UCSD-AML1 (cell line): ENCODE measurements around the gene ANGPT4.

Source experiments
- DNase-seq: peaks from one replicate; lab custom pipeline; 2025; ENCODE audit not compliant: unreplicated experiment; lab: John Stamatoyannopoulos, UW

The ANGPT4 gene

DNA sequence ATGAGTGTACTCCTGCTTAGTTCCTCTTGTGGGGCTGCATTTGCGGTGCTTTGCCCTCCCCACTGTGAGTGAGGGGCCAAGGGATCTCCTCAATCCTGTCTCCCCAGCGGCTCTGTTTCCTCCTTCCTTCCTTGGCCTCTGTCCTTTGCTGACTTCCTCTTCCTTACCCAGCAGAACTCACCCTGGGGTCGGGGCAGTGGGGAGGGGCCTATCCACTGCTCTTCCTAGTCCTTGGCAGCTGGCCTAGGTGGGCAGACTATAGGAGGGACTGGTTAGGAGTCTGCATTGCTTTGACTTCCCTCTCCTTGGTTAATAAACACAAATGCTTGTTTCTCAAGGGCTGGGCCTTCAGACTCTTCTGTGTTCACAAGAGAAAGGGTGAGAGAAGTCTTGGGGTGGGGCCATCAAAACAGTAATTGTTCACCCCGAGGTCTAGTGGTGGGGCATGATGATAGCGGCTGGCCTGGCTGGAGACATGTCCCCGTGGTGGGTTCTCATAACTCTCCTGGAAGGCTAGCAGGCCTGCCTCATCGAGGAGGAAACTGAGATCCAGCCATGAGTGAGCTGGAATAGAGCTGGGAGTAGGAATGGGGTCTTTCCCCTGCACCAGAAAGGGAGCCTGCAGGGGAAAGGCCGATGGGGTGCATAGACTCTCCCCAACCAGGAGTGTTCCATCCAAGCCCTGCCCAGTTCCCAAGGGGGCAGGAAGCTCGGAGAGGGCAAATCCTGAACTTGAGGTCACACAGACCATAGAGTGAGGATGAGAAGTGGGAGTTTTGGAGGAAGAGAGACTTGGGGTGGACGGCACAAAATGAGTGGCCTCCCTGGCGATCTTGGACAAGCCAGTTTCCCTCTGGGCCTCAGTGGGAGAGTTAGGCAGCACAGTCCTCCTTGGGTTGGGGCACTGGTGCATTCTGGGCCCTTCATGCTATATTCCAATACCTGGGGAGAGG lies 69.9 kb downstream of the ANGPT4 start:
- DNase-seq = peak; percentile 63

- no peak for DNase-seq
These were observed 70.8 kb downstream of the ANGPT4 start for GRCh38 chr20:845226-845868.

GRCh38 chr20:844473-845225 lies 71.5 kb downstream of the ANGPT4 start:
- peak; percentile 82 for DNase-seq

DNA sequence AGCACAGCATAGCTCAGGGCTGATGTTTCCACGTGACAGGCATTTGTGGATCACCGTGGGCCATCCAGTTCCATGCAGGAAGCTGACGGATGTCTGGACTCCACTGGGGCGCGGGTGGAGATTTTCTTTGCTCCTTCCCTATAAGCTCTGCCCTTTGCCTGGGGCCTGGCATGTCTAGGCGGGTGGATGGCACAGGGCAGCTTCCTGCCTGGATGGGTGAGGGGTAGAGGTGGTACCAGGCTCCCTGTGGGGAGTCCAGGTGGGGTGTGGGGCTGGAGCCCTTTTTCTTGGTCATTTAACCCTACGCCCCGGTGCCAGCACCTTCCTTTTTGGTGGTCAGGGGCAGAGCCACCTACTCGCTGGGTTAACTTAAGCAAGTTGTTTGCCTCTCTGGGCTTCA lies 72.2 kb downstream of the ANGPT4 start:
- DNase-seq = no peak

- no peak for DNase-seq
These were observed 73.6 kb downstream of the ANGPT4 start for GRCh38 chr20:842547-842940.

DNA sequence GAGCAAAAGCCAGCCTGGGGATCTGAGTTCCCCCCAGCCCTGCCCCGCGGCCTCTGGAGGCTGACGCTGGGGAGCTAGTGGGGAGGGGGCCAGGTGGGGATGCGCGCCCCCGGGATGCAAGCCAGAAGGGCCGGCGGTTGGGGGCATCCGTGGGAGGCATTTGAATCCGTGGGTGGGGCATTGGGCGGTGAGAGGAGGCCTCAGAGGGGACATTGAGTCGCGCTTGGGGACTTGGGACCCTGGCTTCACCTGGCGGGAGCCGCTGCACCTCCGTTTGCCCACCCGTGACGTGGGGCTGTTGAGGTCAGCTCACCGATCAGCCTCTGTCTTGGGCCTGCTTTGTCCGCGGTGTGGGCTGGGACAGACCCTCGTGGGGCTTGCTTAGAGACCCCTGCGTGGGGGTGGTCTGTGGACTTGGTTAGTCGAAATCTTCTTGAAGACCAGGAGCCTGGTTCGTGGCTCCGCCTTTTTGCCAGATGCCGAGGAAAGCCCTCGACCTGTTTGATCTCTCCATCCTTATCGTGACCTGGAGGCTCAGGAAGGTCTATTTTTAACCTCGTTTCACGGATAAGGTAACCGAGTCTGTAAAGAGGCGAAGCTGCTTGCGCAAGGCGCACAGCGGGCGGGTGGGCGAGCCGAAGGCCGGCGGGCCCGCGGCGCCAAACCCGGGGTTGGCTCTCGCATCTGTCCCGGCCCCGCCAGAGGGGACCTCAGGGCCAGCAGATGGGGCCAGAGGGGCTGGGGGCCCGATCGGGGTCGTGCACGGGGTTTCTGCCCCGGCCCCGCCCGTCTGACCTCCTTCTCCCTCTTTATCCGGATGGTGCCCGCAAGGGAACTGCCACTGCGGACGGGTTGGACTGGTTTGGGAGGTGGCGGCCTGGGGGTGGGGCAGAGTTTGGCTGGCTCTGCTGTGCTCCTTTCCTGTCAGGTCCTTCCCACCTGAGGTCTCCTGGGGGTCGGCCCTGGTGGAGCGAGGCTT lies 74.3 kb downstream of the ANGPT4 start:
- DNase-seq = no peak

- no peak for DNase-seq
These were observed 75.1 kb downstream of the ANGPT4 start for GRCh38 chr20:840858-841567.

DNA sequence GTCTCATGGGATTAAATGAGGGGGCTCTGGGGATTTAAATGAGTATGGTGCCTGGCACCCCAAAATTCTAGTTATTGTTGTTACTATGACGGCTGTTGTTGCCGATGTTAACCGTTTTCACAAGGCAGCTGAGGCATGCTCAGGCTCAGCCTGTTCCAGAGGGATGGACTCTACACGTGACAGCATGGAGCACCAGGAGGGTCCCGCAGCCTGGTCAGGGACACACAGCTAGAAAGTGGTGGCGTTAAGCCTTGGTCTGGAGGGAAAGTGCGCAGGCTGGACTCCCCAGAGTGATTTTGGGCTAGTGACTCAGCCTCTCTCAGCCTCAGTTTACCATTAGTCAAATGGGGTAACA lies 75.7 kb downstream of the ANGPT4 start:
- no peak for DNase-seq

DNA sequence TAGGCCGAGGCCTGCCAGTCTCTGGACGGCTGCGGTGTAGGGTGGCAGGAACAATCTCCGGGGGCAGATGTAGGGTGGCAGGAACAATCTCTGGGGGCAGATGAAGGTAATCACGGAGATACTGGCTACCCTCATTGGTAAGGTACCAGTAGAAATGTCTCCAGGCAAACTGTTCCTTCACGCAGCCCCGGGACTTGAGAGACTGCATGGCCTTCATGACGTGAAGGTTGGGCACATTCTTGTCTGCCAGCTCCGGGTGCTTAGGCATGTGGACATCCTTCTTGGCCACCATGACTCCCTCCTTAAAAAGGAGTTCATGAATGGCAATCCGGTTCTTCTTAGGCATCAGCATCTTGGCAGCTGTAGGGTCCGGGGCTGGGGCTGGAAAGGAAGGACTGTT lies 76.5 kb downstream of the ANGPT4 start:
- DNase-seq = no peak

DNA sequence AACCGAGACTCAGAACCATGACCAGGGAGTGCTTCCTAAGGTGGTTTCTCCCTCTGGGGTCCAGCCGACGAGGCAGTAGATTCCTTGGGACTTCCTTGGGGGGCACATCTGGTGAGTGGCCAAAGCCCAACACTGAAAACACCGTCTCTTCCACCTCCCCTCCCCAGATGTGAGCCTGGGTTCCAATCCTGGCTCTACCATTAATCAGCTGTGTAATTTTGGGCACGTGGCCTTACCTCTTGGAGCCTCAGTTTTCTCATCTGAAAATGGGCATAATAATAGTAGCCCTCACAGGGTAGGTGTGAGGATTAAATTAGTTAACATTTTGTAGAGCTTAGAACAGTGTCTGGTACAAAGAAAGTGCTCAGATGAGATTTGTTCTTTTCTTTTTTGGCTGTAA lies 77.1 kb downstream of the ANGPT4 start:
- no peak for DNase-seq

DNA sequence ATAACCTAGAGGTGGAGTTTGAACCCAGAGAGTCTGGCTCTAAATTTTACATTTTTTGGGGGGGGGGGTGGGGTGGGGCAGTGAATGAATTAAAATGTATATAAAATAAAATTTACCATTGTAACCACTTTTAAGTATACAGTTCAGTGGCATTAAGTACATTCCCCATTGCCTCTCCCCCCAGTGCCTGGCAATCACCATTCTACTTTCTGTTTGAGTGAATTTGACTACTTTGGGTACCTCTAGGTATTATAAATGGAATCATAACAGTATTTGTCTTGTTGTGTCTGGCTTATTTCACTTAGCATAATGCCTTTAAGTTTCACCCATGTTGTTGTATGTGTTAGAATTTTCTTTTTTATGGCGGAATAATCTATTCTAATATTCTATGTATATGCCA lies 79.9 kb downstream of the ANGPT4 start:
- no peak for DNase-seq

- no peak for DNase-seq
These were observed 80.5 kb downstream of the ANGPT4 start for GRCh38 chr20:835608-836045.

DNA sequence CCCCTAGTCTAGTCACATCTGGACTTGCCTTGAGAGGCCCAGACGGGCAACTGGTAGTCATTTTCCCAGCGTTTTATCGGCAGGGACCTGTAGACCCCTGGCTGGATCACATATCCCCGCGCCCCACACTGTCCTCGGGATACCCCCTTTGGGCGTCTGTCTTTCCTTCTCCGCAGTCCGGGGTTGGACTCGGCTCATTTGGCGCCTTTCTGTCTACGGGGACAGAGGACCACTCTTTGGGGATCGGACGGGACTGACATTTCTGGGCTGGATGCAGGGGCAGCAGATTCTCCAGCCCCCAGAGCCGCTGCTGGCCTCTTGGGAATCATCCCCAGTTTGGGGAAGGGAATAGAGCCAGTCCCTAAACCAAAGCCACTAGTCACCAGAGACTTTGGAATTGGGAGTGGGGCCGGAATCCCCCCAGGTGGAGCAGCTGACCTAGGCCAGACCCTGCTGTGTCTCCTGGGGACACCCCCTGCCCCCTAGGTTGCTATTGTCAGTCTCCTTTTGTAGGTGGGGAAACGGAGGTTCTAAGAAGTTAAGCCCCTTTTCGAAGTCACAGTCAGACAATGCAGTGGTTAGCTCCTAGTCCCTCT lies 81.9 kb downstream of the ANGPT4 start:
- DNase-seq = no peak

DNA sequence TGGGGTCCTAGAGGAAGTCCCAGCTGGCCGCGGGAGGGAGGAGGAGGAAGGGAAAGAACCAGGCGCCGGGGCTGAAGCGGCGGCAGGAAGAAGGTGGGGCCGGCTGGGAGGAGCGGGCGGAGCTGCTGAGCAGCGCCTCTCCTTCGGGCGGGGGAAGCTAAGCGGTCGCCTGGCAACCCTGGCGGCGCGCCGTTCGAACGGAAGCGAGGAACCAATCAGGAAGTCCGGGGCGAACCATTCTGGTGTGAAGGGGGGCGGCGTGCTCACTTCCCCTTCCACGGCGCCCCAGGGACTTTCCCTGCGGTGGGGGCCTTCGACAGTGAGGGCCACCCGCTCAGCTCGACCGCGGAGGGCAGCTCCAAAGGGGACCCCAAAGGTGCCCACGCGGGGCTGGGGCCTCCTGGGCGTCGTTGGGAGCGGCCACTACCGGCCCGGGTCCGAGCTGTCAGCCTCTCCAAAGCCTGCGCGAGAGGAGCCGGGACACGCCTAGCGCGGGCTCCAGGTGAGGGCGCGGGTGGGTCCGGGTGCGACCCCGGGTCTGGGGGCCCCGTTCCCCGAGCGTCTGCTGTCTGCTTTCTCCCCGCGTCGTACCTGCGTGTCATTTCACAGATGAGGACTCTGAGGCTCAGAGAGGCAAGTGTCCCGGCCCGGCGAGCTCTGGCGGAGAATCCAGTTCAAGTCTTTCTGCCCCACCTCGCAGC lies 82.5 kb downstream of the ANGPT4 start, which contains the start of gene FAM110A:
Gene FAM110A (plus strand): TSS at position 266 of the 701 bp plus-strand sequence. CDS start 11,090 bp downstream, outside the sequence.
- peak; percentile 97 for DNase-seq

- DNase-seq = no peak
These were observed 83.0 kb downstream of the ANGPT4 start for GRCh38 chr20:833121-833449.

- no peak for DNase-seq
These were observed 84.2 kb downstream of the ANGPT4 start for GRCh38 chr20:831956-832355.

GRCh38 chr20:831251-831650 lies 84.9 kb downstream of the ANGPT4 start:
- no peak for DNase-seq

DNA sequence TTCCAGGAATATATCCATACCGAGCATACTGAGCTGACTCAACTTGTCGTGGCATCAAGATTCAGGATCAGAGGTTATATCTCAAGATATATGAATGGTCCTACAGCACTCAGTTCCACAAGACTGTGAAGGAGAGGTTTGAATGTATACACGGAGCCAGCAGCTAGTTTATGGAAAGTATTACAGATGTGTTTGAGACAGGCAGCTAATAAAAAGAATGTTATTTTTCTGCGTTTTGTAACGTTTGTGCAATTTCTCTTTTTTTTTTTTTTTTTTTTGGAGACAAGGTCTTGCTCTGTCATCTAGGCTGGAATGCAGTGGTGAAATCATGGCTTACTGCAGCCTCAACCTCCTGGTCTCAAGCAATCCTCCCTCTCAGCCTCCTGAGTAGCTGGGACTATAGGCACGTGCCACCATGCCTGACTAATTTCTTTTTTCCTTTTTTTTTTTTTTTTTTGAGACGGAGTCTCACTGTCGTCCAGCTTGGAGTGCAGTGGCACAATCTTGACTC lies 86.1 kb downstream of the ANGPT4 start:
- DNase-seq = no peak

GRCh38 chr20:829551-829950 lies 86.6 kb downstream of the ANGPT4 start:
- DNase-seq = no peak
